Endodermal cell (in vitro differentiated cells): ENCODE results near the gene NUP214. TPM values are rescaled to one million over a fixed set of nuclear protein-coding genes. Genes with fewer than 3 reads are reported as not detected.

ENCODE experiments used
- DNase-seq: peaks from one replicate; pipeline ENCODE4 v3.0.0-alpha.2; 2017
- H3K27ac ChIP-seq: 2 replicates; pipeline ENCODE4 v1.5.1; 2013; ENCODE audit warnings: mild to moderate bottlenecking, low read depth, low read length, moderate library complexity
- H3K27me3 ChIP-seq: 2 replicates; pipeline ENCODE4 v1.6.1; 2013; ENCODE audit warnings: mild to moderate bottlenecking, low read length, moderate library complexity; ENCODE audit not compliant: insufficient read depth, control insufficient read depth, poor library complexity, severe bottlenecking
- H3K36me3 ChIP-seq: 2 replicates; pipeline ENCODE4 v1.7.0; 2013; ENCODE audit warnings: mild to moderate bottlenecking, low read length, moderate library complexity; ENCODE audit not compliant: control insufficient read depth, insufficient read depth
- H3K4me1 ChIP-seq: one replicate; pipeline ENCODE4 v1.7.0; 2013; ENCODE audit warnings: low read length; ENCODE audit not compliant: control insufficient read depth, insufficient read depth
- H3K4me3 ChIP-seq: 2 replicates; pipeline ENCODE4 v1.5.1; 2013; ENCODE audit warnings: mild to moderate bottlenecking, low read length, moderate library complexity
- H3K9ac ChIP-seq: 2 replicates; pipeline ENCODE4 v1.6.1; 2013; ENCODE audit warnings: mild to moderate bottlenecking, low read length, moderate library complexity; ENCODE audit not compliant: poor library complexity, severe bottlenecking; ENCODE audit errors: extremely low read depth
- H3K9me3 ChIP-seq: 2 replicates; pipeline ENCODE4 v1.6.1; 2013; ENCODE audit warnings: mild to moderate bottlenecking, low read length, moderate library complexity; ENCODE audit not compliant: control insufficient read depth
- H3K27ac Mint-ChIP-seq: 2 replicates; pipeline ENCODE4 v1.8.0; 2020; ENCODE audit warnings: mixed read lengths
- H3K27me3 Mint-ChIP-seq: 2 replicates; pipeline ENCODE4 v1.8.0; 2021; ENCODE audit warnings: mild to moderate bottlenecking, mixed read lengths; ENCODE audit not compliant: insufficient read depth
- H3K36me3 Mint-ChIP-seq: 2 replicates; pipeline ENCODE4 v1.8.0; 2020; ENCODE audit warnings: low read depth, mixed read lengths
- H3K4me1 Mint-ChIP-seq: 2 replicates; pipeline ENCODE4 v1.8.0; 2020; ENCODE audit warnings: mixed read lengths
- H3K4me3 Mint-ChIP-seq: 2 replicates; pipeline ENCODE4 v1.8.0; 2020; ENCODE audit warnings: mild to moderate bottlenecking, moderate library complexity, mixed read lengths
- H3K9me3 Mint-ChIP-seq: 2 replicates; pipeline ENCODE4 v1.8.0; 2020; ENCODE audit warnings: mild to moderate bottlenecking, mixed read lengths
- WGBS, 2 experiments: methylation state at CpG; one replicate each; pipeline versions ENCODE4 v1.1.5 to v1.1.7; 2013; ENCODE audit warnings: missing lambda C conversion rate in 2 of 2, mixed read lengths in 1 of 2; ENCODE audit not compliant: insufficient coverage in 1 of 2, insufficient read length in 1 of 2; 5-methylcytosine and 5-hydroxymethylcytosine counted together
- total RNA-seq, 2 donors: library from RNA; stranded (reverse); fragmentation: NEBNext Ultra II Directional in 1 of 2; extraction: Animal tissue kit (Norgen Biotek cat#: 25700) in 1 of 2; gene quantifications; 2 replicates in 1 of 2; 3 replicates in 1 of 2; pipeline ENCODE4 v1.2.1, GENCODE V29; 2021
- TF ChIP-seq, protein P1 (sequence below): fragments of 200-600 bp; sonication (generic); conservative IDR thresholded peaks from 2 replicates; pipeline ENCODE4 v1.5.0; 2021; ENCODE audit warnings: antibody characterized with exemption, mild to moderate bottlenecking

Gene NUP214
- total RNA-seq, 2 donors from 2014 or later: 56.7 to 59.9 TPM

DNA sequence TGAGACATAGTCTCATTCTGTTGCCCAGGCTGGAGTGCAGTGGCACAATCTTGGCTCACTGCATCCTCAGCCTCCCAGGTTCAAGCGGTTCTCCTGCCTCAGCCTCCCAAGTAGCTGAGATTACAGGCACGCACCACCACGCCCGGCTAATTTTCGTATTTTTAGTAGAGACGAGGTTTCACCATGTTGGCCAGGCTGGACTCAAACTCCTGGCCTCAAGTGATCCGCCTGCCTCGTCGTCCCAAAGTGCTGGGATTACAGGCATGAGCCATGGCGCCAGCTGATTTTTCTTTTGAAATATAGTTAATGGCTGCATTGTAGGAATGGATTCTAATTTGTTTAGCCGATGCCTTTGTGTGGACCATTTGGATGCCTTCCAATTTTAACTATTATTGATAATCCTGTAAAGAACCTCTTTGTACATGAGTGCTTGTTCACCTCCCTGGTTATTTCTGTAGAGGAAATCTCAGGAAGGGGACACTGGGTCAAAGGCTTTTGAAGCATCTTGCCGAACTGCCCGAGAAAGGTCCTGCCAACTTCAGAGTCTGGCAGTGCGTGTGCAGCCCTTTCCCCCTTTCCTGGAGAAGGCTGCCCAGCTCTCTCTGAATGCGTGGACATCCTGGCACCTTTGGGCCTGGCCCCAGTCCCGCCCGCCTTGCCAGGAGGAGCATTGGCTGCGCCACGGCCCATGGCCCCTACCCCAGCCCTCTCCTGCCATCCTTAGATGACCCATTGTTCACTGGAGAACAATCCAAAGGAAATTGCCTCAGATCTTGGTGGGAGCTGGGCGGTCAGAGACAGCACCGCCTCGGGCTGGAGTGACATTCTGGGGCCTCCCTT, 8.9 kb upstream of the NUP214 start:
- H3K36me3 Mint-ChIP-seq: peaks cover 71% of the 10 kb centered on the region
- no peaks in the 10 kb centered on the region for H3K4me1 Mint-ChIP-seq
- no peak for DNase-seq
- H3K27me3 ChIP-seq: no peaks in the 10 kb centered on the region
- 91 to 94% methylated on average over 15 to 22 of the region's 22 CpGs for WGBS, 2 experiments
- H3K27ac Mint-ChIP-seq: no peak overlapping the region
- TF ChIP-seq, protein P1, sequence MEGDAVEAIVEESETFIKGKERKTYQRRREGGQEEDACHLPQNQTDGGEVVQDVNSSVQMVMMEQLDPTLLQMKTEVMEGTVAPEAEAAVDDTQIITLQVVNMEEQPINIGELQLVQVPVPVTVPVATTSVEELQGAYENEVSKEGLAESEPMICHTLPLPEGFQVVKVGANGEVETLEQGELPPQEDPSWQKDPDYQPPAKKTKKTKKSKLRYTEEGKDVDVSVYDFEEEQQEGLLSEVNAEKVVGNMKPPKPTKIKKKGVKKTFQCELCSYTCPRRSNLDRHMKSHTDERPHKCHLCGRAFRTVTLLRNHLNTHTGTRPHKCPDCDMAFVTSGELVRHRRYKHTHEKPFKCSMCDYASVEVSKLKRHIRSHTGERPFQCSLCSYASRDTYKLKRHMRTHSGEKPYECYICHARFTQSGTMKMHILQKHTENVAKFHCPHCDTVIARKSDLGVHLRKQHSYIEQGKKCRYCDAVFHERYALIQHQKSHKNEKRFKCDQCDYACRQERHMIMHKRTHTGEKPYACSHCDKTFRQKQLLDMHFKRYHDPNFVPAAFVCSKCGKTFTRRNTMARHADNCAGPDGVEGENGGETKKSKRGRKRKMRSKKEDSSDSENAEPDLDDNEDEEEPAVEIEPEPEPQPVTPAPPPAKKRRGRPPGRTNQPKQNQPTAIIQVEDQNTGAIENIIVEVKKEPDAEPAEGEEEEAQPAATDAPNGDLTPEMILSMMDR: no peak
- H3K4me3 Mint-ChIP-seq: no peak overlapping the region
- no peaks in the 10 kb centered on the region for H3K9me3 ChIP-seq
- no peak overlapping the region for H3K9ac ChIP-seq
- H3K36me3 ChIP-seq: peaks cover 24% of the 10 kb centered on the region
- no peak overlapping the region for H3K4me3 ChIP-seq
- H3K27me3 Mint-ChIP-seq: no peaks in the 10 kb centered on the region
- peak overlapping the region; percentile 24 for H3K27ac ChIP-seq
- H3K9me3 Mint-ChIP-seq: no peaks in the 10 kb centered on the region
- H3K4me1 ChIP-seq: no peaks in the 10 kb centered on the region

DNA sequence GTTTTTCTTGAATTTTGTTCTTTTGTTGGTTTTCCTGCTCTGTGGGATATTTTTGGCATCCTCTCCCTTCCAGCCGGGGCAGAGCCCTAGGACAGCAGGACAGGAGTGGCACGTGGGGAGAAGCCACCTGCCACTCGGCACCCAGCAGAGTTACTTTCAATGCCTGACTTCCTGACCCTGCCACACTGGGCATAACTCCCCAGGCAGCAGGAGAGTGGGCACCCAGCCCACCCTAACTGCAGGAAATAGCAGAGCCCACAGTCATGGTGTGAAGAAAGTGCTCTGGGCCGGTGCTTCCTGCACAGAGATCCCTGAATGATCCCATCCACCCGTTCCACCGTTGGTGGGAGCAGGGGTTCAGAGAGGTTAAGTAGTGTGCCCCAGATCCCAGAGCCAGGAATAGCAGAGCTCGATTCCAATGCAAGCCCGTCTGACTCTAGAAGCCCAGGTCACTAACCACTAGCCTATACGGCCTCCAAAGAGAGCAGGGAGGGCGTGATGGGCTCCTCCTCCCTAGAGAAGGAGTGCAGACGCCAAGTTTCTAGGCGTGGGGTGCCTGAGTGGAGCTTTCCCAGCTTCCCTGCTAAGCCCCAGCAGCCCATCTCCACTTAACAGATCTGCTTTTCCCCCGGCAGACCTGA, 8.1 kb upstream of the NUP214 start:
- H3K4me3 Mint-ChIP-seq: no peak overlapping the region
- no peak overlapping the region for H3K27ac Mint-ChIP-seq
- Histone ChIP-seq H3K27me3 (no peaks in the 10 kb centered on the region), H3K4me1 (no peaks in the 10 kb centered on the region), H3K9me3 (no peaks in the 10 kb centered on the region), H3K27ac (peak overlapping the region; percentile 24), H3K9ac (no peak overlapping the region), H3K4me3 (no peak overlapping the region), H3K36me3 (peaks cover 29% of the 10 kb centered on the region)
- H3K4me1 Mint-ChIP-seq: no peaks in the 10 kb centered on the region
- WGBS, 2 experiments: 89 to 94% methylated on average over 10 to 13 of the region's 13 CpGs
- H3K27me3 Mint-ChIP-seq: no peaks in the 10 kb centered on the region
- peaks cover 70% of the 10 kb centered on the region for H3K36me3 Mint-ChIP-seq
- TF ChIP-seq, protein P1: no peak
- DNase-seq: no peak
- H3K9me3 Mint-ChIP-seq: no peaks in the 10 kb centered on the region

GRCh38 chr9:131117762-131118145, 7.6 kb upstream of the NUP214 start:
- H3K4me1 Mint-ChIP-seq: no peaks in the 10 kb centered on the region
- no peaks in the 10 kb centered on the region for H3K4me1 ChIP-seq
- no peak for DNase-seq
- no peak overlapping the region for H3K27ac ChIP-seq
- H3K9ac ChIP-seq: no peak overlapping the region
- no peak overlapping the region for H3K4me3 Mint-ChIP-seq
- no peaks in the 10 kb centered on the region for H3K27me3 Mint-ChIP-seq
- 95 to 100% methylated on average over 3 to 4 of the region's 4 CpGs for WGBS, 2 experiments
- H3K27me3 ChIP-seq: no peaks in the 10 kb centered on the region
- no peak overlapping the region for H3K27ac Mint-ChIP-seq
- peaks cover 29% of the 10 kb centered on the region for H3K36me3 ChIP-seq
- TF ChIP-seq, protein P1: no peak
- H3K4me3 ChIP-seq: no peak overlapping the region
- H3K36me3 Mint-ChIP-seq: peaks cover 65% of the 10 kb centered on the region
- H3K9me3 Mint-ChIP-seq: no peaks in the 10 kb centered on the region
- no peaks in the 10 kb centered on the region for H3K9me3 ChIP-seq
